Liver (tissue), 3 donors: ENCODE measurements around the gene MAP3K20.

Experiments
- EGR1 ChIP-seq, 2 donors: IDR thresholded peaks; 2 replicates each; pipeline ENCODE4 v1.6.1; 2016 to 2018; ENCODE audit warnings: antibody characterized with exemption in 2 of 2, low read depth in 2 of 2
- GABPA ChIP-seq, 2 donors: IDR thresholded peaks in 1 of 2; conservative IDR thresholded peaks in 1 of 2; 2 replicates each; pipeline ENCODE4 v1.6.1; 2016; ENCODE audit warnings: antibody characterized with exemption in 2 of 2, mild to moderate bottlenecking in 1 of 2, moderate library complexity in 1 of 2
- HNF4G ChIP-seq: IDR thresholded peaks from 2 replicates; pipeline ENCODE4 v1.6.1; 2016; ENCODE audit warnings: antibody characterized with exemption
- RXRA ChIP-seq, 2 donors: IDR thresholded peaks; 2 replicates each; pipeline ENCODE4 v1.6.1; 2017 to 2018; ENCODE audit warnings: antibody characterized with exemption in 2 of 2, mild to moderate bottlenecking in 1 of 2
- TAF1 ChIP-seq: conservative IDR thresholded peaks from 2 replicates; pipeline ENCODE4 v1.6.1; 2016; ENCODE audit warnings: antibody characterized with exemption, mild to moderate bottlenecking
- YY1 ChIP-seq: IDR thresholded peaks from 2 replicates; pipeline ENCODE4 v1.6.1; 2016; ENCODE audit warnings: antibody characterized with exemption, mild to moderate bottlenecking
- TF ChIP-seq, protein P1 (sequence below): fragments of 150-350 bp; IDR thresholded peaks from 2 replicates; pipeline ENCODE4 v1.5.1; 2017; ENCODE audit warnings: improper control_type of control experiment, low read depth, low read length; ENCODE audit not compliant: missing input control
- TF ChIP-seq, protein P2 (sequence below): IDR thresholded peaks from 2 replicates; pipeline ENCODE4 v1.6.1; 2016; ENCODE audit warnings: antibody characterized with exemption
- TF ChIP-seq, protein P3 (sequence below): IDR thresholded peaks from 2 replicates; pipeline ENCODE4 v1.6.1; 2016; ENCODE audit warnings: antibody characterized with exemption, mild to moderate bottlenecking
- TF ChIP-seq, protein P4 (sequence below): IDR thresholded peaks from 2 replicates; pipeline ENCODE4 v1.6.1; 2016; ENCODE audit warnings: antibody characterized with exemption
- donor health status: healthy.
- donor health status: healthy.

DNA sequence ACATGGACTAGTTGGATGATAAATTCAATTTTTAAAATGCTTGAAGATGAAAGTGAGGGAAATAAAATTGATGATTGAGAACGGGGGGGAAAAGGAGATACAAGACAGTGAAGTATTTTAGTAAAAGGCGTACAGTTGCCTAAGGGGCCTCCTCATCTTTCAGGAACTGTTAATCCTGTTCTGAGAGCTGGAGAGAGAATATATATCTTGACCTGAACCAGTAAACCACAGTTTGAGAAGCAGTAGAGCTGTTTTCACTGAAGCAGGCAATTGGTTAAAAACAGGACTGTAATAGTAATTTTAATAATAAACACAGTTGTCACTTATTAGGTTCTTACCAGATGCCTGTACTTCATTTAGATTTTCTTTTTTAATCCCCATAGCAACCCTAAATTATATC lies 137.5 kb downstream of the MAP3K20 start:
- TF ChIP-seq, protein P1, sequence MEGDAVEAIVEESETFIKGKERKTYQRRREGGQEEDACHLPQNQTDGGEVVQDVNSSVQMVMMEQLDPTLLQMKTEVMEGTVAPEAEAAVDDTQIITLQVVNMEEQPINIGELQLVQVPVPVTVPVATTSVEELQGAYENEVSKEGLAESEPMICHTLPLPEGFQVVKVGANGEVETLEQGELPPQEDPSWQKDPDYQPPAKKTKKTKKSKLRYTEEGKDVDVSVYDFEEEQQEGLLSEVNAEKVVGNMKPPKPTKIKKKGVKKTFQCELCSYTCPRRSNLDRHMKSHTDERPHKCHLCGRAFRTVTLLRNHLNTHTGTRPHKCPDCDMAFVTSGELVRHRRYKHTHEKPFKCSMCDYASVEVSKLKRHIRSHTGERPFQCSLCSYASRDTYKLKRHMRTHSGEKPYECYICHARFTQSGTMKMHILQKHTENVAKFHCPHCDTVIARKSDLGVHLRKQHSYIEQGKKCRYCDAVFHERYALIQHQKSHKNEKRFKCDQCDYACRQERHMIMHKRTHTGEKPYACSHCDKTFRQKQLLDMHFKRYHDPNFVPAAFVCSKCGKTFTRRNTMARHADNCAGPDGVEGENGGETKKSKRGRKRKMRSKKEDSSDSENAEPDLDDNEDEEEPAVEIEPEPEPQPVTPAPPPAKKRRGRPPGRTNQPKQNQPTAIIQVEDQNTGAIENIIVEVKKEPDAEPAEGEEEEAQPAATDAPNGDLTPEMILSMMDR = no peak
- TF ChIP-seq YY1 (no peak), RXRA (IDR thresholded peaks at IDR 0.05) (no peak), EGR1 (IDR thresholded peaks at IDR 0.05; ENCODE audit: low read depth in 2 of 2) (no peak), GABPA (IDR thresholded peaks at IDR 0.05 in 1 of 2, conservative IDR thresholded peaks at IDR 0.05 in 1 of 2) (no peak), HNF4G (no peak), TAF1 (no peak)
- TF ChIP-seq, protein P2, sequence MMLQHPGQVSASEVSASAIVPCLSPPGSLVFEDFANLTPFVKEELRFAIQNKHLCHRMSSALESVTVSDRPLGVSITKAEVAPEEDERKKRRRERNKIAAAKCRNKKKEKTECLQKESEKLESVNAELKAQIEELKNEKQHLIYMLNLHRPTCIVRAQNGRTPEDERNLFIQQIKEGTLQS = no peak
- TF ChIP-seq, protein P3, sequence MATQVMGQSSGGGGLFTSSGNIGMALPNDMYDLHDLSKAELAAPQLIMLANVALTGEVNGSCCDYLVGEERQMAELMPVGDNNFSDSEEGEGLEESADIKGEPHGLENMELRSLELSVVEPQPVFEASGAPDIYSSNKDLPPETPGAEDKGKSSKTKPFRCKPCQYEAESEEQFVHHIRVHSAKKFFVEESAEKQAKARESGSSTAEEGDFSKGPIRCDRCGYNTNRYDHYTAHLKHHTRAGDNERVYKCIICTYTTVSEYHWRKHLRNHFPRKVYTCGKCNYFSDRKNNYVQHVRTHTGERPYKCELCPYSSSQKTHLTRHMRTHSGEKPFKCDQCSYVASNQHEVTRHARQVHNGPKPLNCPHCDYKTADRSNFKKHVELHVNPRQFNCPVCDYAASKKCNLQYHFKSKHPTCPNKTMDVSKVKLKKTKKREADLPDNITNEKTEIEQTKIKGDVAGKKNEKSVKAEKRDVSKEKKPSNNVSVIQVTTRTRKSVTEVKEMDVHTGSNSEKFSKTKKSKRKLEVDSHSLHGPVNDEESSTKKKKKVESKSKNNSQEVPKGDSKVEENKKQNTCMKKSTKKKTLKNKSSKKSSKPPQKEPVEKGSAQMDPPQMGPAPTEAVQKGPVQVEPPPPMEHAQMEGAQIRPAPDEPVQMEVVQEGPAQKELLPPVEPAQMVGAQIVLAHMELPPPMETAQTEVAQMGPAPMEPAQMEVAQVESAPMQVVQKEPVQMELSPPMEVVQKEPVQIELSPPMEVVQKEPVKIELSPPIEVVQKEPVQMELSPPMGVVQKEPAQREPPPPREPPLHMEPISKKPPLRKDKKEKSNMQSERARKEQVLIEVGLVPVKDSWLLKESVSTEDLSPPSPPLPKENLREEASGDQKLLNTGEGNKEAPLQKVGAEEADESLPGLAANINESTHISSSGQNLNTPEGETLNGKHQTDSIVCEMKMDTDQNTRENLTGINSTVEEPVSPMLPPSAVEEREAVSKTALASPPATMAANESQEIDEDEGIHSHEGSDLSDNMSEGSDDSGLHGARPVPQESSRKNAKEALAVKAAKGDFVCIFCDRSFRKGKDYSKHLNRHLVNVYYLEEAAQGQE = no peak
- TF ChIP-seq, protein P4, sequence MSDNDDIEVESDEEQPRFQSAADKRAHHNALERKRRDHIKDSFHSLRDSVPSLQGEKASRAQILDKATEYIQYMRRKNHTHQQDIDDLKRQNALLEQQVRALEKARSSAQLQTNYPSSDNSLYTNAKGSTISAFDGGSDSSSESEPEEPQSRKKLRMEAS = no peak
